Measurements from ENCODE around the gene GCSAM. TPM values are rescaled to one million over a fixed set of nuclear protein-coding genes. Genes with fewer than 3 reads are reported as not detected.
A peak's percentile ranks its signal among the peaks of the same experiment; 100 is the strongest.

GCSAM gene
- polyA plus RNA-seq, 10 donors: 0.50 to 1.7 (median 1.3) TPM

GRCh38 chr3:112129925-112130637 is 3.0 kb downstream of the GCSAM start:
- DNase-seq: no peak

GRCh38 chr3:112128843-112129727 is 4.0 kb downstream of the GCSAM start:
- peak; percentile 38 to 78 (median 65) for DNase-seq

- peak in 1 of 3 donors; percentile 58 for DNase-seq
Measured at GRCh38 chr3:112127522-112128494, 5.2 kb downstream of the GCSAM start.

- peak in 1 of 3 donors; percentile 67 for DNase-seq
Measured at GRCh38 chr3:112126511-112126911, 6.5 kb downstream of the GCSAM start.

GRCh38 chr3:112124907-112125607 is 8.0 kb downstream of the GCSAM start:
- DNase-seq: no peak

GRCh38 chr3:112123548-112123947 is 9.5 kb downstream of the GCSAM start:
- DNase-seq: no peak

GRCh38 chr3:112122870-112123269 is 10.2 kb downstream of the GCSAM start:
- DNase-seq: no peak

GRCh38 chr3:112121577-112122547 is 11.2 kb downstream of the GCSAM start:
- no peak for DNase-seq

- no peak for DNase-seq
Measured at GRCh38 chr3:112119962-112120836, 12.8 kb downstream of the GCSAM start.

GRCh38 chr3:112117841-112118571 is 15.0 kb downstream of the GCSAM start:
- DNase-seq: no peak

- DNase-seq: no peak
Measured at GRCh38 chr3:112117415-112117814, 15.6 kb downstream of the GCSAM start.

GRCh38 chr3:112116748-112117186 is 16.3 kb downstream of the GCSAM start:
- DNase-seq: no peak

GRCh38 chr3:112115806-112116383 is 17.2 kb downstream of the GCSAM start:
- no peak for DNase-seq

- DNase-seq: no peak
Measured at GRCh38 chr3:112115161-112115739, 17.8 kb downstream of the GCSAM start.

GRCh38 chr3:112114576-112115160 is 18.4 kb downstream of the GCSAM start:
- DNase-seq: no peak

- DNase-seq: peak; percentile 54 to 71 (median 68)
Measured at GRCh38 chr3:112111785-112112402, 21.2 kb downstream of the GCSAM start.
